GM21360 (cell line): ENCODE results near the gene SNTA1.
A peak's percentile ranks its signal among the peaks of the same experiment; 100 is the strongest.
"Not testable (repeated sequence)": the region's sequence is repeated elsewhere in the genome, so short reads cannot be mapped to it uniquely, and the experiment has no call there.

Source experiments
- ATAC-seq: cut with Tn5 transposase; IDR thresholded peaks from one replicate; pipeline ENCODE4 v1.9.1; 2021; ENCODE audit warnings: mild to moderate bottlenecking, moderate library complexity; ENCODE audit not compliant: unreplicated experiment

Gene SNTA1

DNA sequence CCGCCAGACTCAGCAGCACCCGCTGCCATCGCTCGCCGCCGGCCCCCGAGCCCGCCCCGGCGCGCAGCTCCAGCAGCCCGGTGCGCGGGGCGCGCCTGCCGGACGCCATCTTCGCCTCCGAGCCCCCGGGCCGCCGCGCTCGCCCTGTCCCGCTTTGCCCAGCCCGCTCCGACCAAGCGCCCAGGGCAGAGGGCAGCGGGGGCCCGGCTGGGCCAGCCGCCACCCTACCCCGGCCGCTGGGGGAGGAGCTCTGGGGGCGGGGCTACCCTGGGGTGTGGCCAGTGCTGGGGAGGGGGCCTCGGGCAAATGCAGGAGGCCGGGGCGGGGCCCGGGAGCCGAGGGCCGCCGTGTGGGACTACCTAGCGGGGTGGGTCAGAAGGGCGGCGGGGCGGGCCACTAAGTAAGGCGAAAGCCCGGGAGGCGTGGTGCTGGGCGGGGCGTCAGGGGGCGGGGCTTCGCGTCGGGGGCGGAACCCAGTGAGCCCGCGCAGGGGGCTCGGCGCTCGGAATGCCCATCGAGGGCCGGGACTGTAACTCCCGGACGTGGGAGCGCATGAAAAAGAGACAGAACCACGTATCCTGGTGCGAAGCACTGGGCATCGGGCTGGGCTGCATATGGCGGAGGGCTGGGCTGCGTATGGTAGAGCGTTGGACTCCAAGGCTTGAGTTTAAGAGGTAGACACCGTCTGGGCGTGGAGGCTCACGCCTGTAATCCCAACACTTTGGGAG lies at the start of gene SNTA1:
Gene SNTA1, minus strand, starts transcription at position 252 of the 728 bp plus-strand sequence. Its CDS starts 143 bp downstream, at position 109.
- peak; percentile 79 for ATAC-seq

DNA sequence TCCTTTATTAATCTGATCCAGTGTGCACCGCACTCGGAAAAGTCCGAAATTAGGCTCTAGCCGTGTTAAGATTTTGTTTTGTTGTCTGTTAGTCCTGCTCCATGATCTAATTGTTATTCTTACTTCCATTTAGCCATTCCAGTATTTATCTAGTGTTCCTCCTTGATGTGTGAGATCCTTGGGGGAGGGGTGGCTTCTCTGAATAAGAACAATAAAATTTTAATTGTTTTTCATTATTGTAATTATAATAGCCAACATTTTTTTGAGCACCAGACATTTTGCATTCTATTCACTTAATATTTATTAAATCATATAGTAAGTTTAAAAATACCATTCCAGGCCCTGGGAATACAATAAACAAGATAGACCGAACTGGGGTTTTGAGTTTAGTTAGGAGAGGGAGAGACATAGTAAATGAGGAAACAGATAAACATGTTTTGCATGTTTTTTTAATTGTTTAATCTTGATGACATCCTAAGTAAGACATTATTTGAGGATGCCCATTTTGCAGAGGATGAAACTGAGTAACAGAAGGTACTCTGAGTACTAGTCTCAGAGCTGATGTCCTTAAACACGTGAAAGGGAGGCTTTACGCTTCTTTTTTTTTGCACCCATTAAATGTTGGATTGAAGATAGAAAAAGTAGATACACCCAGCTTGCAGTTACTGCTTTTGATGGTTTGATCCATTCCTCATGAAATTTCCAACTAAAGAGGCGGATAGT lies 47.5 kb upstream of the SNTA1 start:
- ATAC-seq: no peak

DNA sequence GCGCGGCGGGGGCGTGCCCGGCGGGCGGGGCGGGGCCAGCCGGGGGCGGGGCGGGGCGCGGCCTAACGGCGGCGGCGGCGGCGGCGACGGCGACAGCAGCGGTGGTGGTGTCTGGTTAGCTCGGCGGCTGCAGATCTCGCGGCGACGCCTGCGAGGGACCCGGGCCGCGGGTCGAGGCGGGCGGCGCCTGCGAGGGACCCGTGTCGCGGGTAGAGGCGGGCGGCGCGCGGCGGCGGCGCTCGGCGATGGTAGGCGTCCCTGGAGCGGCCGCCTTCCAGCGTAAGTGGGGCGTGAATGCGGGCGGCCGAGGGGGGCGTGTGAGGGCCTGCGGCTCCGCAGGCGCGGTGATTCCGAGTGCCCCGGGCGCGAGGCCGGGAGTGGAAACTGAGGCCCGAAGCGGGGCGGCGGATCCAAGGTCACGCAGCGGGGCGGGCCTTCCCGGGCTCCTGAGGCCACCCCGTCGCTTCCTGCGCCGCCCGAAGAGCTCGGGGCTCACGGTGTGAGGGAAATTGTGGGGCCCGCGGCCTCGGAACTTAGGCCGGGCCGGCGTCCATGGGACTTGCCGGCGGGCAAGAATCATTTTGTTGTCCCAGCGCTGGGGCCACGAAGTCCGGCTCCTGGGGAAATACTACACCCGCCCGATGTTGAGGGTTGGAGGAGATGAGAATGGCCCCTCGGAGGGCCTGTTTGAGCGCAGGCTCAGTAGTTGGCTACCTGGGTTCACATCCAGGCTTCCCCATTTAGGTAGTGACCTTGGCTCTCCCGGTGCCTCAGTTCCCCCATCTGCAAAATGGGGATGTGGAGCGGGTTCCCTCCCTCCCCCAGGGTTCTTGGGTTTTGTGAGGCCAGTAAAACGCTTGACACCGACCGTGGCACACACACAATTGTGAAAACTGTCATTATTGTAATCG lies 46.7 kb upstream of the SNTA1 start, which contains the start of gene CBFA2T2:
Gene CBFA2T2, plus strand, starts transcription at position 74 of the 911 bp plus-strand sequence. Its CDS starts 172 bp downstream, at position 246.
- peak; percentile 50 for ATAC-seq

DNA sequence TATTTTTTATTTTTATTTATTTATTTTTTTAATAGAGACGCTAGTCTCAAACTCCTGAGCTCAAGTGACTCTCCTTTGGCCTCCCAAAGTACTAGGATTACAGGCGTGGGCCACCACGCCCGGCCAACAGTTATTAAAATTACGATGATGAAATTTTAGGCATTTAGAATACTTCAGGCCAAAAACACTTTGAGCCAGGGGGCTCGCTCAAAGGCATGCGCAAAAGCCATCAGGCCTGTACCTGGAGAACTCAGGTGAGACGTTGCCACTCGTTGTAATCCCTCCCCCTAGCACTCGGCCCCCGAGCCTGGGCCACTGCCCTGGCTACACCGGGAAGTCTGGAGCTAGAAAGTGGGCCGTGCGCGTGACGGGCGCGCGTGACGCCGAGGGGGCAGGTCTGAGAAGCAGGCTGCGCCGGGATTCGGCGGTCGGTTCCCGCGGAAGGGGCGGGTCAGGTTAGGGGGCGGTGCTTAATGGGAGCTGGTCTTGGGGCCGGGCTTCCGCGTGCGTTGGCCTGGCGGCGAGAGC lies 46.0 kb upstream of the SNTA1 start:
- peak; percentile 89 for ATAC-seq

DNA sequence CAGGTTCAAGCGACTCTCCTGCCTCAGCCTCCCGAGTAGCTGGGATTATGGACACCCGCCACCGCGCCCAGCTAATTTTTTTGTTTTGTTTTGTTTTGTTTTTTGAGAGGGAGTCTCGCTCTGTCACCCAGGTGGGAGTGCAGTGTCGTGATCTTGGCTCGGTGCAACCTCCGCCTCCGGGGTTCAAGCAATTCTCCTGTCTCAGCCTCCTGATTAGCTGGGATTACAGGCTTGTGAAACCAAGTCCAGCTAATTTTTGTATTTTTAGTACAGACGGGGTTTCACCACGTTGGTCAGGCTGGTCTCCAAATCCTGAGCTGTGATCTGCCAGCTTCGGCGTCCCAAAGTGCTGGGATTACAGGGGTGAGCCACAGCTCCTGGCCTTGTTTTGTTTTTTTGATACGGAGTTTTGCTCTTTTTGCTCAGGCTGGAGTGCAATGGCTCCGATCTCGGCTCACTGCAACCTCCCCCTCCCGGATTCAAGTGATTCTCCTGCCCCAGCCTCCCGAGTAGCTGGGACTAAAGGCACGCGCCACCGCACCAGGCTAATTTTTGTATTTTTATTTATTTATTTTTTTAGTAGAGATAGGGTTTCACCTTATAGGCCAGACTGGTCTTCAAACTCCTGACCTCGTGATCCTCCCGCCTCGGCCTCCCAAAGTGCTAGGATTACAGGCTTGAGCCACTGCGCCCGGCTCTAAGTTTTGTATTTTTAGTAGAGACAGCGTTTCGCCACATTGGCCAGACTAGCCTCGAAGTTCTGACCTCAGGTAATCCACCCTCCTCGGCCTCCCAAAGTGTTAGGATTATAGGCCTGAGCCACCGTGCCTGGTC lies 45.3 kb upstream of the SNTA1 start:
- ATAC-seq: not testable (repeated sequence)

DNA sequence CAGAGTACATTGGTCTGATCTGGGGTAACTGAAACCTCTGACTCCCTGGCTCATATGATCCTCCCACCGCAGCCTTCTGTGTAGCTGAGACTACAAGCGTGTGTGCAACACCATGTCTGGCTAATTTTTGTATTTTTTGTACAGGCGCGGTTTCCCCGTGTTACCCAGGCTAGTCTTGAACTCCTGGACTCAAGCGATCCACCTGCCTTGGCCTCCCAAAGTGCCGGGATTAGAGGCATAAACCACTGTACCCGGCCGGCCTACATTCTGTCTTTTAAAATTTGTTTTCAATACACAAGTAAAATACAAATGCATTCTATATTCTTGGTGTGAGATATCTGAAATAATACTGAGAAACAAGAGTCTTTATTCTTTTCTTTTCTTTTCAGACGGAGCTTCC lies 44.6 kb upstream of the SNTA1 start:
- ATAC-seq: no peak

DNA sequence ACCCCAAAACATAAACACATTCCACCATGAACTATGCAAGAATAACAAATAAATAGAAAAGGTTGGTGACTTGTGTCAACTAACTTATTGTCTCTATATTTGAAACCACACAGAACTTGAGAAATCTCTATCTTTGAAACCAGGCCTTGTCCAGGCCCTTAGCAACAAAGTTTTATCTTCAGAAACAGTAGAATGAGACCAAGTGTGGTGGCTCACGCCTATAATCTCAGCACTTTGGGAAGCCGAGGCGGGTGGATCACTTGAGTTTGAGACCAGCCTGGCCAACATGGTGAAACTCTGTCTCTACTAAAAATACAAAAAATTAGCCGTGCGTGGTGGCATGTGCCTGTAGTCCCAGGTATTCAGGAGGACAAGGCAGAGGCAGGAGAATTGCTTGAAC lies 39.6 kb upstream of the SNTA1 start:
- ATAC-seq: not testable (repeated sequence)

DNA sequence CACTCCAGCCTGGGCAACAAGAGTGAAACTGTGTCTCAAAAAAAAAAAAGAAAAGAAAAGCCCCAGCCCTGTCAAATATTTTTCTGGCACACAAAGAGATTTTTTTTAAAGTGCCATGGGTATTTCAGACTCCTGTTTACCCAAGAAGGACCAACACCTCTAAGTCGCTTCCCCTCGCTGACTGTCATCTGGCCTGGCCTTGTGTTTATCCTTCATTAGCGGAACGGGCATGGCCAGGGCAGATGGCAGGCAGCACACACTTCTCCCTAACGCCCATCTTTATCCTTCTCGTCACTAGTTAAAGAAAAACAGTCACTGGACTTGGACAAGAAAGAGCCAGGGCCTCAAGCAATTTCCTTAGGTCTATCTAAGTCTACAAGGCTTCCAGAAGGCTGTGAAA lies 39.0 kb upstream of the SNTA1 start:
- no peak for ATAC-seq

DNA sequence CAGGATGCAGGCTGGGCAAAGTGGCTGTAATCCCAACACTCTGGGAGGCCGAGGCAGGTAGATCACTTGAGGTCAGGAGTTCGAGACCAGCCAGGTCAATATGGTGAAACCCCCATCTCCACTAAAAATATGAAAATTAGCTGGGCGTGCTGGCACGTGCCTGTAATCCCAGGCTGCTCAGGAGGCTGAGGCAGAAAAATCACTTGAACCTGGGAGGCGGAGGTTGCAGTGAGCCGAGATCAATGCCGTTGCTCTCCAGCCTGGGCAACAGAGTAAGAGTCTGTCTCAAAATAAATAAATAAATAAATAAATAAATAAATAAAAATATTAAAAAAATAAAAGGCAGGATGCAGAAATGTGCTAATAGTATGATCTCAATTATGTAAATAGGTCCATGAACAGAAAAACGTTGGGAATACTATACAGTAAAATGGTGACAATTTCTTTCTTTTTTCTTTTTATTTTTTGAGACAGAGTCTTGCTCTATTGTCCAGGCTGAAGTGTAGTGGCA lies 37.9 kb upstream of the SNTA1 start:
- ATAC-seq: no peak

DNA sequence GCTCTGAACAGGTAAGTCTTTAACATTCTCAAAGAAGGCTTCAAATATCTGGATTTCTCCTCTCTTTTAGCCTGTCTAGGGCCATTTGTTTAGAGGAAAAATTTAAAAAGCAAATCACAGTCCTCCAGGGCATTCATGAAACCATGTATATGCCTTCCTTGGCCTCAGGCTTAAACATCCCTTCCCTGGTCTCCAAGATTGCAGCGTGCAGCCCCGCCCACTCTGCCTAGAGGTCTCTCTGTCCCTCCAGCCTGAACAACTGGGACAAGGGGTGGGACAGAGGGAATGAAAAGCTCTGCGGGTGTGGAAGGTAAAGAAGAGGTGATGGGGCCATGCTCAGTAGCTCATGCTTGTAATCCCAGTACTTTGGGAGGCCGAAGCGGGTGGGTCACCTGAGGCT lies 36.5 kb upstream of the SNTA1 start:
- no peak for ATAC-seq

DNA sequence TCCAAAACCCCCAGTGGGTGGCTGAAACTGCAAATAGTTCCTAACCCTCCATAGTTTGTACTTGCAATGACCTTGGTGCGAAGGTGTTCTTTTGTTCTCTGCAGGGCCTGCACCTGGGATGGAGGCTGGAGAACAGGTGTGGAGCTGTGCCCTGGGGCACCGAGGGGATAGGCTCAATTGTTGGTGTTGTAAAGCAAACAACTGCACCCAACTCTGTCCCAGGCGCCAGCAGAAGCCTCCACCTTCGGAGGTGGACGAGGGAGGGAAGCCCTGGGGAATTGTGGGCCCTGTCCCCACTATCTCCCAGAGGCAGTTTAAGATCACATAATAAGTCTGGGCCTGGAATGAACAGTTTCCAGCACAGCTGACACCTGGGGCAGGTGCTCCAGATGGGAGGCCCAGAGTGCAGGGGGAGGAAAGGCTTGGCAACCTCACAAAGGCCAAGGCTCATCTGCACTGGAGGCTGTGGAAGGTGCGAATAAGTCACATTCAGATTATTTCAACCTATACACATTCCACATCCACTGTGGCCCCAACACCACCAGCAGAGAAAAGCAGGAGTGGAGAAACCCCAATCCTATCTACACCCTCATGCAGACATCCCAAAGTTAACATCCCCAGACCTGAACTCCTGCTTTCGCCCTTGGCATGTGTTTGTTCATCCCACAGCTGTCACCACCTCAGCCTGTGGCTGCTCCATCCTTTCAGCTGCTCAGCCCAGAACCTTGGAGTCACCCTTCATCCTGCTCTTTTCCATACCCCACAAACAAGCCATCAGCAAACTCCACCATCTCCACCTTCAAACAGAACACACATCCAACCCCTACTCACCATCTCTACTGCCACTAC lies 34.0 kb upstream of the SNTA1 start:
- ATAC-seq: no peak

DNA sequence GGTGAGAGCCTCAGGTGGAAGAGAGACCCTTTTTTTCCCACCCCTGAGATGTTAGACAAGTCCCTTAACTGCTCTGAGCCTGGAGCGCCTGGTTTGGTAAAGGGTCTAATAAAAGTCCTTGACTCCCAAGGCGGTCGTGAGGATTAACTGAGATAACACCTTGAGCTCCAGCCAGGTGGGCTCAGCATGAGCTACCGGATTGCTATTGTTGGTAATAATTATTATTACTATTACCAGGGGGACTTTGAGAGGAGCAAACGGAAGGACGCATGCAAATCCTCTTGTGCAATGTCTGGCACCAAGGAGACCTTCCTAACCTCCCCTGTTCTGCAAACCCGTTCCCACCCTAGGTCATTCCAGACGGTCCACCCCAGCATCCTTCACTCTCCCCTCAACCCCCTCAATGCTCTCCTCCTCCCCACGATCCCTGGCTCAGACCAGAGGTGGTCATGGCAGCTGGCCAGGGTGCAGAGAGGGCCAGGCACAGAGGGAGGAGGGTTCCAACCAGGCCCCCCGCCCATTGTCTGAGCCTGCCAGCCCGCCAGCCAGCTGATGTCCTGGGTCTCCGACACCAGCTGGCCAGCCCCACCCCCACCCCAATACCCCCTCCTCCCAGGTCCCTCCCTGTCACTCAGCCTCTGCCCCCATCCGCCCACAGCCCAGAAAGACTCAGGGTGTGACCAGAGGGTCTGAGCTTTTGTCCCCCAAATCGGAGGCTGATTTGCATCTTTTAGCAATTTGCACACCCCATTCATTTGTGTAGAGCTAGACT lies 32.0 kb upstream of the SNTA1 start:
- no peak for ATAC-seq

DNA sequence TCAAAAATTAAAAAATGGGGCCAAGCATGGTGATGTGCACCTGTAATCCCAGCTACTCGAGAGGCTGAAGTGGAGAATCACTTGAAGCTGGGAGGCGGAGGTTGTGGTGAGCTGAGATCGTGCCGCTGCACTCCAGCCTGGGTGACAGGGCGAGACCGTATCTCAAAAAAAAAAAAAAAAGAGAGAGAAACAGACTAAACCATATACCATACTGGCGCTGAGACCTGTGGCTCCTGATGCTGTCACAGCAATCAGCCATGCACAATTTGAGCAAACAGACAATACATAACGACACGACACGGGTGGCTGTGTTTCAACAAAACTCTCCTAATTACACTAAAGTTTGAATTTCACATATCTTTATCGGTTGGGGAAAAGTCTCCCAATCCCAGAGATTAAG lies 31.4 kb upstream of the SNTA1 start:
- ATAC-seq: no peak

DNA sequence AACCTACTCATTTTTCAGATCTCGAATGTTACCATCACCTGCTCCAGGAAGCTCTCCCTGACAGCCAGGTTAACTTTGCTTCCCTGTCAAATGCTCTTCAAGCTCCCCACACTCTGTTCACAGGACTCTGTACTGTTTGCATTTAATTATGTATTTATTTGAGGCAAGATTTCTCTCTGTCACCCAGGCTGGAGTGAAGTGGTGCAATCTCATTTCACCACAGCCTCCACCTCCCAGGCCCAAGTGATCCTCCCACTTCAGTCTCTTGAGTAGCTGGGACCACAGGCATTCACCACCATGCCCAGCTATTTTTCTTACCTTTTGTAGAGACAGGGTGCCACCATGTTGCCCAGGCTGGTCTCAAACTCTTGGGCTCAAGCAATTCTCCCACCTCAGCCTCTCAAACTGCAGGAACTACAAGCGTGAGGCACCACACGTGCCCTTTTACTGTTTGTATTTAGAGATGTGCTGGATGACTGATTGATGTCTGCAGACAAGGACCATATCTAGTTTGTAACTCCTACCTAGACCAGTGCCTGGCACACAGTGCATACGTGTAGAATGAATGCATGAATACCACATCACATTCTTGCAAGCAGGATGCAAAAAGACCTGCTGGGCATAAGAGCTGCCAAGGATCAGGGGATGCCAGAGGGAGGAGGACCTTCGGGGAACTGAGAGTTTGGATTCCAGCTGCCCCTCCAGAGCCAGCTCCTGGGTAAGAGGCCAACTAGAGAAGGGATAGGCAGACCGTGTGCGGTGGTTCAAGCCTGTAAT lies 30.7 kb upstream of the SNTA1 start:
- no peak for ATAC-seq

DNA sequence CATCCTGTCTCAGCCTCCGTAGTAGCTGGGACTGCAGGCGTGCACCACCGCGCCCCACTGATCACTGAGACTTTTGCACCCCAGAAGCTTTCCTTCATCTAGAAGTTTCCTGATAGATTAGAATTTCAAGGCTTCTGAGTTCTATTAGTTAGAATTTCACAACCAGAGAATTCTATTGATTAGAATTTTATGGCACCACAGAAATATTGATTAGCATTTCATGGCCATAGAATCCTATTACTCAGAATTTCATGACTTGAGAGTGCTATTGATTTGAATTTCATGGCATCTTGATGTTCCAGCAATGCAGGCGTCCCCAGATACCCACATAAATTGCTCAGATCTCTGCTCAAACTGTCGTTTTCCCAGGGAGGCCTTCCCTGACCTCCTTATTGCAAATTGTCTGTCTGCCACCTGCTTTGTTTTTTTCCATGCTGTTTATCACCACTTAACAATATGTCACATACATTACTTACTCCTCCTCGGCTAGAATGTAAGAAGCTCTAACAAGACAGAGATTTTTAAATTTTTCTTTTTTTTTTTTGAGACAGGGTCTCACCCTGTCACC lies 29.4 kb upstream of the SNTA1 start:
- ATAC-seq: no peak

DNA sequence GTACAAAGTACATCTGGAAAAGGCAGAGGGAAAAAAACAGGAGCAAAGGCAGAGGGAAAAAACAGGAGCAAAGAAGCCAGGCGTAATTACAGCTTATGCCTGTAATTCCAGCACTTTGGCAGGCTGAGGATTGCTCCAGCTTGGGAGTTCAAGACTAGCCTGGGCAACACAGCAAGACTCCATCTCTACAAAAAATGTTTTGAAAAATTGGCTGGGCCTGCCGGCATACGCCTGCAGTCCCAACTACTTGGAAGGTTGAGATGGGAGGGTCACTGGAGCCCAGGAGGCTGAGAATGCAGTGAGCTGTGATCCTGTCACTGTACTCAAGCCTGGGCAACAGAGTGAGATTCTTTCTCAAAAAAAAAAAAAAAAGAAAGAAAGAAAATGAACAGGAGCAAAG lies 27.3 kb upstream of the SNTA1 start:
- ATAC-seq: no peak

DNA sequence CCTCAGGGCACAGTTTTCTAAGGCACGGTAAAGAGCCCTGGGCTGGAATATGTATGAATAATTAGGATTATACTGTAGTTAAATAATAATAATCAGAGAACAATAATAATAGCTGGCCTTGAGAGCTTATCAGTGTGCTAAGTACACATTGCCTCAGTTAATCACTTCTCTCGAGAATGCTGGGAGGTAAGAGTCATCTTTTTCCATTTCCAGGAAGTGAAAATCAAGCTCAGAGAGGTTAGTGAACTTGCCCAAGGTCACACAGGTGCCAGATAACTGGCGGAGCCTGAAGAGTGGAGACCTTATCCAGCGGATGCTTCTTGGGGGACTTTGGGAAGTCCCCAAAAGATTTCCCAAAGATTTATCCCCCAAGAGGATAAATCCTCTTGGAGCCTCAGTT lies 26.9 kb upstream of the SNTA1 start:
- no peak for ATAC-seq
